Activated naive CD4-positive, alpha-beta T cell treated with anti-CD3 and anti-CD28 coated beads, Interleukin-2, amount 50 U/mL, for 16 hours (primary cell): ENCODE results near the gene ADGRG1.

ENCODE experiments used
- DNase-seq: peaks from one replicate; pipeline ENCODE4 v3.0.0-alpha.2; 2020

Gene ADGRG1

GRCh38 chr16:57652695-57653471 is 24.5 kb downstream of the ADGRG1 start:
- DNase-seq, result no peak

- DNase-seq, result no peak
Observed at GRCh38 chr16:57653936-57654335, 25.5 kb downstream of the ADGRG1 start.

GRCh38 chr16:57656342-57656955 is 28.0 kb downstream of the ADGRG1 start:
- DNase-seq, result no peak

- no peak for DNase-seq
Observed at GRCh38 chr16:57657228-57657627, 28.8 kb downstream of the ADGRG1 start.

GRCh38 chr16:57658130-57658877 is 29.9 kb downstream of the ADGRG1 start:
- no peak for DNase-seq

GRCh38 chr16:57658878-57659674 is 30.6 kb downstream of the ADGRG1 start:
- DNase-seq, result no peak

- DNase-seq, result no peak
Observed at GRCh38 chr16:57660715-57661463, 32.5 kb downstream of the ADGRG1 start.

GRCh38 chr16:57661510-57661909 is 33.1 kb downstream of the ADGRG1 start:
- no peak for DNase-seq

GRCh38 chr16:57661936-57662906 is 33.8 kb downstream of the ADGRG1 start:
- no peak for DNase-seq

- DNase-seq, result no peak
Observed at GRCh38 chr16:57663436-57663835, 35.0 kb downstream of the ADGRG1 start.

- no peak for DNase-seq
Observed at GRCh38 chr16:57663917-57664661, 35.7 kb downstream of the ADGRG1 start.

- DNase-seq, result no peak
Observed at GRCh38 chr16:57664662-57665025, 36.2 kb downstream of the ADGRG1 start.

GRCh38 chr16:57665541-57665940 is 37.1 kb downstream of the ADGRG1 start:
- no peak for DNase-seq

GRCh38 chr16:57666353-57667047 is 38.1 kb downstream of the ADGRG1 start:
- DNase-seq, result no peak

GRCh38 chr16:57667048-57667525 is 38.7 kb downstream of the ADGRG1 start:
- DNase-seq, result no peak

- DNase-seq, result no peak
Observed at GRCh38 chr16:57667526-57668262, 39.3 kb downstream of the ADGRG1 start.

GRCh38 chr16:57668263-57668571 is 39.8 kb downstream of the ADGRG1 start, which contains the start of gene ADGRG3:
Gene ADGRG3 (plus strand): TSS chr16:57668306. CDS start chr16:57668348, 42 bp downstream.
- no peak for DNase-seq

GRCh38 chr16:57668630-57669475 is 40.4 kb downstream of the ADGRG1 start:
- DNase-seq, result no peak
